HL-60 (cell line): ENCODE data around the gene PTPDC1.

ENCODE experiments used
- CTCF ChIP-seq: IDR thresholded peaks from one replicate; pipeline ENCODE4 v1.5.1; 2011; ENCODE audit warnings: low read length, control low read depth, inconsistent platforms; ENCODE audit not compliant: insufficient read depth
- REST ChIP-seq: IDR thresholded peaks from 2 replicates; pipeline ENCODE4 v1.6.1; 2012; ENCODE audit warnings: low read depth; ENCODE audit not compliant: insufficient replicate concordance

GRCh38 chr9:94139672-94140417, 55.6 kb downstream of the PTPDC1 start:
- TF ChIP-seq CTCF (no peak), REST (no peak)
